Loucy (cell line): ENCODE measurements around the gene TRPT1.

Experiments used
- EZH2phosphoT487 ChIP-seq: fragments of 200-600 bp; IDR thresholded peaks from 2 replicates; pipeline ENCODE4 v1.6.1; 2018; ENCODE audit warnings: antibody characterized with exemption, mild to moderate bottlenecking, moderate library complexity, borderline replicate concordance
- TF ChIP-seq, protein P1 (sequence below): fragments of 200-600 bp; sonication (generic); conservative IDR thresholded peaks from 2 replicates; pipeline ENCODE4 v1.5.1; 2014; ENCODE audit warnings: mild to moderate bottlenecking, antibody characterized with exemption, low read length

GRCh38 chr11:64263021-64263946 lies 37.3 kb upstream of the TRPT1 start:
- TF ChIP-seq EZH2phosphoT487: no peak
- TF ChIP-seq, protein P1, sequence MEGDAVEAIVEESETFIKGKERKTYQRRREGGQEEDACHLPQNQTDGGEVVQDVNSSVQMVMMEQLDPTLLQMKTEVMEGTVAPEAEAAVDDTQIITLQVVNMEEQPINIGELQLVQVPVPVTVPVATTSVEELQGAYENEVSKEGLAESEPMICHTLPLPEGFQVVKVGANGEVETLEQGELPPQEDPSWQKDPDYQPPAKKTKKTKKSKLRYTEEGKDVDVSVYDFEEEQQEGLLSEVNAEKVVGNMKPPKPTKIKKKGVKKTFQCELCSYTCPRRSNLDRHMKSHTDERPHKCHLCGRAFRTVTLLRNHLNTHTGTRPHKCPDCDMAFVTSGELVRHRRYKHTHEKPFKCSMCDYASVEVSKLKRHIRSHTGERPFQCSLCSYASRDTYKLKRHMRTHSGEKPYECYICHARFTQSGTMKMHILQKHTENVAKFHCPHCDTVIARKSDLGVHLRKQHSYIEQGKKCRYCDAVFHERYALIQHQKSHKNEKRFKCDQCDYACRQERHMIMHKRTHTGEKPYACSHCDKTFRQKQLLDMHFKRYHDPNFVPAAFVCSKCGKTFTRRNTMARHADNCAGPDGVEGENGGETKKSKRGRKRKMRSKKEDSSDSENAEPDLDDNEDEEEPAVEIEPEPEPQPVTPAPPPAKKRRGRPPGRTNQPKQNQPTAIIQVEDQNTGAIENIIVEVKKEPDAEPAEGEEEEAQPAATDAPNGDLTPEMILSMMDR: no peak
